Astrocyte (in vitro differentiated cells and primary cell): ENCODE measurements around the gene GKAP1.

Source experiments
- CTCF ChIP-seq: IDR thresholded peaks from 2 replicates; pipeline ENCODE4 v1.5.1; 2011; ENCODE audit warnings: low read depth, mild to moderate bottlenecking, inconsistent platforms, low read length, moderate library complexity; ENCODE audit not compliant: insufficient read depth
- EZH2 ChIP-seq: IDR thresholded peaks from 2 replicates; pipeline ENCODE4 v1.6.1; 2012; ENCODE audit warnings: mild to moderate bottlenecking, low read length, inconsistent platforms; ENCODE audit not compliant: insufficient read depth

- no peak for TF ChIP-seq CTCF
- TF ChIP-seq EZH2, result no peak
These were observed 115.8 kb downstream of the GKAP1 start for GRCh38 chr9:83701769-83702168.
